Measurements from ENCODE around the gene CFAP299. TPM values are rescaled to one million over a fixed set of nuclear protein-coding genes. Genes with fewer than 3 reads are reported as not detected.

Gene CFAP299
- total and polyA plus RNA-seq, 2 donors (not counting 1 experiment from before 2014, with no cell fraction given), result not detected

- Histone ChIP-seq H3K36me3 (replicated peaks in 1 of 2; ENCODE audit: control extremely low read depth in 1 of 2, control insufficient read depth in 1 of 2, extremely low read depth in 1 of 2, insufficient read depth in 2 of 2, low read length in 1 of 2) (no peaks in the 10 kb centered on the region), H3K4me2 (replicated peaks; ENCODE audit: low read depth, low read length, poor library complexity, severe bottlenecking) (no peak overlapping the region), H3K4me1 (ENCODE audit: control insufficient read depth in 2 of 2, insufficient read depth in 2 of 2, low read length in 2 of 2) (no peaks in the 10 kb centered on the region), H4K20me1 (ENCODE audit: control insufficient read depth, insufficient read depth, low read length, poor library complexity, severe bottlenecking) (no peaks in the 10 kb centered on the region), H3K27me3 (replicated peaks in 1 of 4; ENCODE audit: control extremely low read depth in 1 of 4, control insufficient read depth in 3 of 4, insufficient read depth in 4 of 4, low read length in 3 of 4) (no peaks in the 10 kb centered on the region), H2AFZ (ENCODE audit: insufficient read depth, low read depth, low read length, poor library complexity, severe bottlenecking) (no peak overlapping the region), H3K9me3 (ENCODE audit: control extremely low read depth in 1 of 3, control insufficient read depth in 2 of 3, insufficient read depth in 1 of 3, low read length in 2 of 3) (peaks cover 0 to 9% (median 9%) of the 10 kb centered on the region in 3 donors), H3K9ac (ENCODE audit: low read length) (no peak overlapping the region), H3K79me2 (ENCODE audit: control insufficient read depth, insufficient read depth, low read length) (no peaks in the 10 kb centered on the region), H3K27ac (ENCODE audit: low read length in 2 of 2) (no peak overlapping the region), H3K4me3 (ENCODE audit: control extremely low read depth in 1 of 5, extremely low read depth in 1 of 5, insufficient read depth in 1 of 5, low read depth in 2 of 5, low read length in 4 of 5) (no peak overlapping the region)
- intact Hi-C loops (cut with micrococcal nuclease), result loop anchor here (10.0 kb wide), 1 partner anchor 247 kb away; no protein-coding TSS in a partner anchor
- no peak for TF ChIP-seq EZH2 (IDR thresholded peaks at IDR 0.05; ENCODE audit: borderline replicate concordance, insufficient read depth, low read depth, low read length, poor library complexity, severe bottlenecking)
- TF ChIP-seq CTCF (IDR thresholded peaks at IDR 0.05), result no peak
- ATAC-seq (ENCODE audit: low read depth) (no peak), DNase-seq (no peak)
- H3K27ac Mint-ChIP-seq, result no peak overlapping the region
- H3K4me3 Mint-ChIP-seq, result no peak overlapping the region
- no peaks in the 10 kb centered on the region for H3K27me3 Mint-ChIP-seq
- WGBS (ENCODE audit: insufficient coverage), result 93% methylated on average over 2 of the region's 2 CpGs
- peaks cover 5% of the 10 kb centered on the region for H3K4me1 Mint-ChIP-seq
- CTCF ChIA-PET, result interaction anchor here (0.9 to 5.1 kb wide), 5 partner anchors 622 to 684 kb away, joined by 3 to 37 read pairs (median 4); no protein-coding TSS in a partner anchor
- H3K9me3 Mint-ChIP-seq (ENCODE audit: insufficient read depth), result peaks cover 8% of the 10 kb centered on the region
- POLR2A ChIA-PET, result interaction anchor here (0.7 kb wide), 1 partner anchor 64 kb away, joined by 3 read pairs; no protein-coding TSS in a partner anchor
Observed at GRCh38 chr4:80367737-80368136, 32.2 kb downstream of the CFAP299 start.

GRCh38 chr4:80370635-80371034 is 35.1 kb downstream of the CFAP299 start:
- H3K27ac ChIP-seq (ENCODE audit: low read length in 2 of 2), result no peak overlapping the region
- no peaks in the 10 kb centered on the region for H3K27me3 ChIP-seq (replicated peaks in 1 of 4; ENCODE audit: control extremely low read depth in 1 of 4, control insufficient read depth in 3 of 4, insufficient read depth in 4 of 4, low read length in 3 of 4)
- H3K27ac Mint-ChIP-seq, result no peak overlapping the region
- peaks cover 0 to 9% (median 9%) of the 10 kb centered on the region in 3 donors for H3K9me3 ChIP-seq (ENCODE audit: control extremely low read depth in 1 of 3, control insufficient read depth in 2 of 3, insufficient read depth in 1 of 3, low read length in 2 of 3)
- no peaks in the 10 kb centered on the region for H3K36me3 ChIP-seq (replicated peaks in 1 of 2; ENCODE audit: control extremely low read depth in 1 of 2, control insufficient read depth in 1 of 2, extremely low read depth in 1 of 2, insufficient read depth in 2 of 2, low read length in 1 of 2)
- no peak overlapping the region for H3K4me2 ChIP-seq (replicated peaks; ENCODE audit: low read depth, low read length, poor library complexity, severe bottlenecking)
- no peak overlapping the region for H2AFZ ChIP-seq (ENCODE audit: insufficient read depth, low read depth, low read length, poor library complexity, severe bottlenecking)
- H4K20me1 ChIP-seq (ENCODE audit: control insufficient read depth, insufficient read depth, low read length, poor library complexity, severe bottlenecking), result no peaks in the 10 kb centered on the region
- no peak overlapping the region for H3K9ac ChIP-seq (ENCODE audit: low read length)
- no peaks in the 10 kb centered on the region for H3K4me1 ChIP-seq (ENCODE audit: control insufficient read depth in 2 of 2, insufficient read depth in 2 of 2, low read length in 2 of 2)
- ATAC-seq (ENCODE audit: low read depth) (no peak), DNase-seq (no peak)
- intact Hi-C loops (cut with micrococcal nuclease), result no loop called here
- peaks cover 8% of the 10 kb centered on the region for H3K9me3 Mint-ChIP-seq (ENCODE audit: insufficient read depth)
- no peak overlapping the region for H3K4me3 ChIP-seq (ENCODE audit: control extremely low read depth in 1 of 5, extremely low read depth in 1 of 5, insufficient read depth in 1 of 5, low read depth in 2 of 5, low read length in 4 of 5)
- ChIA-PET POLR2A (no interaction called here), CTCF (interaction anchor here (2.5 to 5.1 kb wide), 2 partner anchors 619 to 670 kb away, joined by 16 to 37 read pairs; no protein-coding TSS in a partner anchor)
- no peaks in the 10 kb centered on the region for H3K27me3 Mint-ChIP-seq
- no peak overlapping the region for H3K4me3 Mint-ChIP-seq
- TF ChIP-seq EZH2 (IDR thresholded peaks at IDR 0.05; ENCODE audit: borderline replicate concordance, insufficient read depth, low read depth, low read length, poor library complexity, severe bottlenecking) (no peak), CTCF (IDR thresholded peaks at IDR 0.05) (no peak)
- H3K79me2 ChIP-seq (ENCODE audit: control insufficient read depth, insufficient read depth, low read length), result no peaks in the 10 kb centered on the region
- WGBS (ENCODE audit: insufficient coverage), result 100% methylated on average over 1 of the region's 3 CpGs
- H3K4me1 Mint-ChIP-seq, result peaks cover 4% of the 10 kb centered on the region
